Endothelial cell (in vitro differentiated cells): Measurements from ENCODE around the gene ELFN1. TPM values are rescaled to one million over a fixed set of nuclear protein-coding genes. Genes with fewer than 3 reads are reported as not detected.

Source experiments
- DNase-seq: peaks from one replicate; pipeline ENCODE4 v3.0.0; 2021; ENCODE audit warnings: low spot score
- H3K27ac Mint-ChIP-seq: one replicate; pipeline ENCODE4 v1.8.0; 2021; ENCODE audit warnings: mixed read lengths, inconsistent platforms; ENCODE audit not compliant: unreplicated experiment
- H3K27me3 Mint-ChIP-seq: one replicate; pipeline ENCODE4 v1.8.0; 2021; ENCODE audit warnings: mild to moderate bottlenecking, moderate library complexity, mixed read lengths, inconsistent platforms; ENCODE audit not compliant: unreplicated experiment
- H3K36me3 Mint-ChIP-seq: one replicate; pipeline ENCODE4 v1.8.0; 2021; ENCODE audit warnings: mild to moderate bottlenecking, low read depth, mixed read lengths, inconsistent platforms; ENCODE audit not compliant: unreplicated experiment
- H3K4me1 Mint-ChIP-seq: one replicate; pipeline ENCODE4 v1.8.0; 2021; ENCODE audit warnings: mild to moderate bottlenecking, mixed read lengths, inconsistent platforms; ENCODE audit not compliant: unreplicated experiment
- H3K4me3 Mint-ChIP-seq: one replicate; pipeline ENCODE4 v1.8.0; 2021; ENCODE audit warnings: mild to moderate bottlenecking, mixed read lengths, inconsistent platforms; ENCODE audit not compliant: unreplicated experiment
- H3K9me3 Mint-ChIP-seq: one replicate; pipeline ENCODE4 v1.8.0; 2021; ENCODE audit warnings: mixed read lengths, inconsistent platforms; ENCODE audit not compliant: unreplicated experiment
- CTCF ChIP-seq: fragments of 200-600 bp; sonication (generic); IDR thresholded peaks from one replicate; pipeline ENCODE4 v1.5.0; 2021; ENCODE audit warnings: antibody characterized with exemption; ENCODE audit not compliant: unreplicated experiment
- long read RNA-seq: library from polyadenylated mRNA; unstranded; transcript quantifications from one replicate; pipeline ENCODE4 v2.0.0, GENCODE V29; 2020; ENCODE audit not compliant: unreplicated experiment
- total RNA-seq: library from RNA; stranded (reverse); fragmentation: NEBNext Ultra II Directional; extraction: Animal tissue kit (Norgen Biotek cat#: 25700); gene quantifications from one replicate; pipeline ENCODE4 v1.2.1, GENCODE V29; 2021; ENCODE audit not compliant: unreplicated experiment

The ELFN1 gene
- total RNA-seq = 10.6 TPM
- long read RNA-seq = 0 reads

GRCh38 chr7:1669954-1670893 lies at the start of gene ELFN1:
TSS of gene ELFN1 (plus strand) at chr7:1670277. CDS start at chr7:1744597, 74,320 bp downstream.
- no peaks in the 10 kb centered on the region for H3K36me3 Mint-ChIP-seq
- DNase-seq = peak; percentile 53
- H3K27ac Mint-ChIP-seq = no peak within 1 kb of the TSS
- H3K27me3 Mint-ChIP-seq = peaks cover 12% of the 10 kb centered on the region
- peaks cover 5% of the 10 kb centered on the region for H3K4me1 Mint-ChIP-seq
- peak within 1 kb of the TSS; percentile 75 for H3K4me3 Mint-ChIP-seq
- no peak for TF ChIP-seq CTCF
- H3K9me3 Mint-ChIP-seq = no peaks in the 10 kb centered on the region

GRCh38 chr7:1620835-1621234 lies 49.2 kb upstream of the ELFN1 start:
- TF ChIP-seq CTCF = no peak

GRCh38 chr7:1621718-1622117 lies 48.4 kb upstream of the ELFN1 start:
- Mint-ChIP-seq H3K27me3 (peaks cover 10% of the 10 kb centered on the region), H3K36me3 (no peaks in the 10 kb centered on the region), H3K4me1 (no peaks in the 10 kb centered on the region), H3K27ac (no peak overlapping the region), H3K4me3 (no peak overlapping the region), H3K9me3 (no peaks in the 10 kb centered on the region)
- no peak for TF ChIP-seq CTCF
- no peak for DNase-seq

More at GRCh38 chr7:1620835-1621234, 49.2 kb upstream of the ELFN1 start:
- no peak overlapping the region for H3K4me3 Mint-ChIP-seq
- no peaks in the 10 kb centered on the region for H3K4me1 Mint-ChIP-seq
- no peaks in the 10 kb centered on the region for H3K36me3 Mint-ChIP-seq
- no peak for DNase-seq
- H3K9me3 Mint-ChIP-seq = no peaks in the 10 kb centered on the region
- peak overlapping the region; percentile 14 for H3K27ac Mint-ChIP-seq
- peaks cover 12% of the 10 kb centered on the region for H3K27me3 Mint-ChIP-seq

GRCh38 chr7:1622441-1622840 lies 47.6 kb upstream of the ELFN1 start:
- DNase-seq = no peak
- Mint-ChIP-seq H3K4me1 (no peaks in the 10 kb centered on the region), H3K4me3 (no peak overlapping the region), H3K27ac (no peak overlapping the region), H3K27me3 (peaks cover 8% of the 10 kb centered on the region), H3K9me3 (no peaks in the 10 kb centered on the region), H3K36me3 (no peaks in the 10 kb centered on the region)
- TF ChIP-seq CTCF = no peak

GRCh38 chr7:1623810-1624209 lies 46.3 kb upstream of the ELFN1 start:
- Mint-ChIP-seq H3K27ac (no peak overlapping the region), H3K4me3 (no peak overlapping the region), H3K9me3 (no peaks in the 10 kb centered on the region), H3K4me1 (no peaks in the 10 kb centered on the region), H3K27me3 (peaks cover 5% of the 10 kb centered on the region), H3K36me3 (no peaks in the 10 kb centered on the region)
- DNase-seq = no peak
- TF ChIP-seq CTCF = no peak
